ENCODE measurements around the gene MSH6. TPM values are rescaled to one million over a fixed set of nuclear protein-coding genes. Genes with fewer than 3 reads are reported as not detected.
A peak's percentile ranks its signal among the peaks of the same experiment; 100 is the strongest.

MSH6 gene
- 93.8 and 108 TPM in 2 replicates for total RNA-seq (2022)
- Bru-seq, nascent RNA: percentile 94 among the genes with signal in this experiment
- percentile 97 among the genes with signal in this experiment for BruChase-seq, experiment 1, labeled RNA remaining after a 2-hour chase
- BruChase-seq, experiment 2, labeled RNA remaining after a 6-hour chase: percentile 91 among the genes with signal in this experiment
- long read RNA-seq, full-length matches to known transcripts: 51 of 84 reads
- long read RNA-seq, partial matches to known transcripts: 16 of 84 reads
- long read RNA-seq, other reads (novel, unspliced or antisense): 17 of 84 reads

- Histone ChIP-seq H3K27me3 (replicated peaks; ENCODE audit: control insufficient read depth, insufficient read depth, low read length) (no peaks in the 10 kb centered on the region), H3K4me1 (peaks cover 4% of the 10 kb centered on the region; the same call in 1 of the 2 replicates), H3K4me3 (ENCODE audit: low read depth, low read length) (peak within 1 kb of the TSS; percentile 75), H3K9me3 (no peaks in the 10 kb centered on the region), H3K36me3 (ENCODE audit: control insufficient read depth, insufficient read depth, low read length) (no peaks in the 10 kb centered on the region; the same call in 1 of the 2 replicates)
- Mint-ChIP-seq H3K4me3 (ENCODE audit: unreplicated experiment) (peak within 1 kb of the TSS; percentile 98), H3K36me3 (ENCODE audit: insufficient read depth, unreplicated experiment) (peaks cover 40% of the 10 kb centered on the region), H3K27me3 (ENCODE audit: insufficient read depth, unreplicated experiment) (no peaks in the 10 kb centered on the region), H3K4me1 (ENCODE audit: low read depth, unreplicated experiment) (peaks cover 7% of the 10 kb centered on the region), H3K9me3 (ENCODE audit: unreplicated experiment) (no peaks in the 10 kb centered on the region), H3K27ac (ENCODE audit: unreplicated experiment) (peak within 1 kb of the TSS; percentile 99)
- no TSS peak for BruUV-seq (replicated peaks)
- POLR2A ChIA-PET: interaction anchor here (0.6 to 1.3 kb wide), 10 partner anchors 14 to 379 kb away, joined by 3 to 5 read pairs (median 4); no protein-coding TSS in a partner anchor
- intact Hi-C loops (cut with micrococcal nuclease; ENCODE audit: unreplicated experiment): loop anchor here (5.0 to 10.0 kb wide), 2 partner anchors 124 to 322 kb away; partner anchors contain the start of gene FBXO11
- no peak for TF ChIP-seq CTCF (IDR thresholded peaks at IDR 0.05; ENCODE audit: insufficient read depth in 1 of 2, low read depth in 1 of 2, low read length in 1 of 2, severe bottlenecking in 1 of 2, unreplicated experiment in 1 of 2)
- peak; percentile 88 to 94 for DNase-seq
- CTCF ChIA-PET: interaction anchor here (0.6 to 3.0 kb wide), 7 partner anchors 15 to 1486 kb away, joined by 3 to 11 read pairs (median 3); partner anchors contain the start of gene MSH2
Measured at GRCh38 chr2:47782671-47783485, at the start of gene MSH6. Gene MSH6 (plus strand): TSS chr2:47783145. CDS start chr2:47783234, 89 bp downstream.

GRCh38 chr2:47735136-47735869, 47.6 kb upstream of the MSH6 start:
- Mint-ChIP-seq H3K9me3 (ENCODE audit: unreplicated experiment) (peaks cover 3% of the 10 kb centered on the region), H3K27me3 (ENCODE audit: insufficient read depth, unreplicated experiment) (no peaks in the 10 kb centered on the region), H3K4me3 (ENCODE audit: unreplicated experiment) (no peak overlapping the region), H3K27ac (ENCODE audit: unreplicated experiment) (no peak overlapping the region), H3K36me3 (ENCODE audit: insufficient read depth, unreplicated experiment) (no peaks in the 10 kb centered on the region), H3K4me1 (ENCODE audit: low read depth, unreplicated experiment) (peaks cover 5% of the 10 kb centered on the region)
- intact Hi-C loops (cut with micrococcal nuclease; ENCODE audit: unreplicated experiment): no loop called here
- no peak for TF ChIP-seq CTCF (IDR thresholded peaks at IDR 0.05; ENCODE audit: insufficient read depth in 1 of 2, low read depth in 1 of 2, low read length in 1 of 2, severe bottlenecking in 1 of 2, unreplicated experiment in 1 of 2)
- Histone ChIP-seq H3K4me1 (peaks cover 34% of the 10 kb centered on the region), H3K4me3 (ENCODE audit: low read depth, low read length) (no peak overlapping the region), H3K36me3 (ENCODE audit: control insufficient read depth, insufficient read depth, low read length) (no peaks in the 10 kb centered on the region), H3K9me3 (no peaks in the 10 kb centered on the region), H3K27me3 (replicated peaks; ENCODE audit: control insufficient read depth, insufficient read depth, low read length) (no peaks in the 10 kb centered on the region)
- no peak for DNase-seq
- BruUV-seq (replicated peaks): no TSS peak
- ChIA-PET POLR2A (interaction anchor here (0.6 kb wide), 1 partner anchor 18 kb away, joined by 5 read pairs; no protein-coding TSS in a partner anchor), CTCF (no interaction called here)

- H3K9me3 ChIP-seq: no peaks in the 10 kb centered on the region
- no peak for TF ChIP-seq CTCF (IDR thresholded peaks at IDR 0.05; ENCODE audit: insufficient read depth in 1 of 2, low read depth in 1 of 2, low read length in 1 of 2, severe bottlenecking in 1 of 2, unreplicated experiment in 1 of 2)
- Mint-ChIP-seq H3K4me3 (ENCODE audit: unreplicated experiment) (no peak overlapping the region), H3K4me1 (ENCODE audit: low read depth, unreplicated experiment) (peaks cover 5% of the 10 kb centered on the region), H3K36me3 (ENCODE audit: insufficient read depth, unreplicated experiment) (no peaks in the 10 kb centered on the region), H3K9me3 (ENCODE audit: unreplicated experiment) (no peaks in the 10 kb centered on the region), H3K27ac (ENCODE audit: unreplicated experiment) (no peak overlapping the region), H3K27me3 (ENCODE audit: insufficient read depth, unreplicated experiment) (no peaks in the 10 kb centered on the region)
- intact Hi-C loops (cut with micrococcal nuclease; ENCODE audit: unreplicated experiment): no loop called here
- ChIA-PET POLR2A (no interaction called here), CTCF (no interaction called here)
- H3K4me1 ChIP-seq: peaks cover 35% of the 10 kb centered on the region
- no TSS peak for BruUV-seq (replicated peaks)
- H3K27me3 ChIP-seq (replicated peaks; ENCODE audit: control insufficient read depth, insufficient read depth, low read length): no peaks in the 10 kb centered on the region
- no peaks in the 10 kb centered on the region for H3K36me3 ChIP-seq (ENCODE audit: control insufficient read depth, insufficient read depth, low read length)
- no peak overlapping the region for H3K4me3 ChIP-seq (ENCODE audit: low read depth, low read length)
- no peak for DNase-seq
Measured at GRCh38 chr2:47735912-47736311, 47.0 kb upstream of the MSH6 start.
